NOMO-1 (cell line): ENCODE data around the gene ARFGEF3.
"Not testable (repeated sequence)": the region's sequence is repeated elsewhere in the genome, so short reads cannot be mapped to it uniquely, and the experiment has no call there.

Source experiments
- DNase-seq, 2 experiments: peaks; one replicate each; lab custom pipeline; 2025; ENCODE audit not compliant: unreplicated experiment in 2 of 2; lab: John Stamatoyannopoulos, UW

Gene ARFGEF3

GRCh38 chr6:138266095-138266494, 104.4 kb downstream of the ARFGEF3 start:
- no peak for DNase-seq

GRCh38 chr6:138267971-138268895, 106.5 kb downstream of the ARFGEF3 start:
- no peak for DNase-seq

- DNase-seq = no peak
These were observed 109.7 kb downstream of the ARFGEF3 start for GRCh38 chr6:138271451-138271850.

GRCh38 chr6:138272533-138273315, 111.0 kb downstream of the ARFGEF3 start:
- DNase-seq = peak in 1 of 2 experiments; percentile 12

GRCh38 chr6:138275976-138276375, 114.2 kb downstream of the ARFGEF3 start:
- no peak for DNase-seq

- no peak for DNase-seq
These were observed 116.1 kb downstream of the ARFGEF3 start for GRCh38 chr6:138277835-138278234.

GRCh38 chr6:138278326-138278725, 116.6 kb downstream of the ARFGEF3 start:
- DNase-seq = no peak

GRCh38 chr6:138285800-138286199, 124.1 kb downstream of the ARFGEF3 start:
- no peak for DNase-seq

GRCh38 chr6:138286698-138287097, 125.0 kb downstream of the ARFGEF3 start:
- DNase-seq = no peak

GRCh38 chr6:138287144-138287955, 125.6 kb downstream of the ARFGEF3 start:
- DNase-seq = peak in 1 of 2 experiments; percentile 19

GRCh38 chr6:138288428-138289085, 126.8 kb downstream of the ARFGEF3 start:
- DNase-seq = not testable (repeated sequence)

- DNase-seq = peak in 1 of 2 experiments; percentile 16
These were observed 128.0 kb downstream of the ARFGEF3 start for GRCh38 chr6:138289739-138290138.

- no peak for DNase-seq
These were observed 128.8 kb downstream of the ARFGEF3 start for GRCh38 chr6:138290423-138290962.

GRCh38 chr6:138291036-138291848, 129.5 kb downstream of the ARFGEF3 start:
- DNase-seq = no peak

- no peak for DNase-seq
These were observed 130.1 kb downstream of the ARFGEF3 start for GRCh38 chr6:138291849-138292181.

GRCh38 chr6:138292482-138292881, 130.7 kb downstream of the ARFGEF3 start:
- no peak for DNase-seq

GRCh38 chr6:138293428-138294395, 132.0 kb downstream of the ARFGEF3 start:
- no peak for DNase-seq

GRCh38 chr6:138296381-138296780, 134.6 kb downstream of the ARFGEF3 start:
- DNase-seq = no peak
